GM12892 (cell line): ENCODE results near the gene NCBP1.

Source experiments
- POLR2A ChIP-seq: IDR thresholded peaks from 2 replicates; pipeline ENCODE4 v1.6.1; 2011; ENCODE audit warnings: low read depth, low read length, control low read depth
- POLR2AphosphoS5 ChIP-seq: IDR thresholded peaks from 2 replicates; pipeline ENCODE4 v1.6.1; 2011; ENCODE audit warnings: low read depth, low read length, control low read depth
- TAF1 ChIP-seq: IDR thresholded peaks from 2 replicates; pipeline ENCODE4 v1.6.1; 2011; ENCODE audit warnings: low read depth, mild to moderate bottlenecking, control low read depth, low read length, borderline replicate concordance

GRCh38 chr9:97697837-97698236 is 64.2 kb downstream of the NCBP1 start:
- TF ChIP-seq POLR2A (no peak), POLR2AphosphoS5 (no peak), TAF1 (no peak)
